H9 (cell line): ENCODE measurements around the gene ZGRF1. TPM values are rescaled to one million over a fixed set of nuclear protein-coding genes. Genes with fewer than 3 reads are reported as not detected.

Experiments used
- DNase-seq: peaks from one replicate; pipeline ENCODE4 v3.0.0-alpha.2; 2017
- H2AFZ ChIP-seq: one replicate; pipeline ENCODE4 v1.6.1; 2013; ENCODE audit warnings: mild to moderate bottlenecking, low read length, control low read depth, moderate library complexity
- H2AK5ac ChIP-seq: 2 replicates; pipeline ENCODE4 v1.6.1; 2013; ENCODE audit warnings: low read length, control low read depth, mixed read lengths; ENCODE audit not compliant: insufficient read length
- H2BK120ac ChIP-seq: one replicate; pipeline ENCODE4 v1.6.1; 2013; ENCODE audit warnings: low read depth, mild to moderate bottlenecking, low read length, control low read depth, inconsistent platforms; ENCODE audit not compliant: poor library complexity, severe bottlenecking
- H2BK12ac ChIP-seq: 2 replicates; pipeline ENCODE4 v1.6.1; 2013; ENCODE audit warnings: low read length, control low read depth, mixed read lengths, low read depth; ENCODE audit not compliant: insufficient read length
- H2BK15ac ChIP-seq: 2 replicates; pipeline ENCODE4 v1.6.1; 2013; ENCODE audit warnings: low read depth, low read length, control low read depth
- H2BK20ac ChIP-seq: one replicate; pipeline ENCODE4 v1.6.1; 2013; ENCODE audit warnings: low read depth, mild to moderate bottlenecking, low read length, control low read depth, inconsistent platforms; ENCODE audit not compliant: poor library complexity, severe bottlenecking
- H2BK5ac ChIP-seq: 2 replicates; pipeline ENCODE4 v1.6.1; 2013; ENCODE audit warnings: low read length, control low read depth, mixed read lengths; ENCODE audit not compliant: insufficient read length
- H3K14ac ChIP-seq: 2 replicates; pipeline ENCODE4 v1.6.1; 2013; ENCODE audit warnings: low read length, control low read depth; ENCODE audit not compliant: insufficient read depth
- H3K18ac ChIP-seq: 2 replicates; pipeline ENCODE4 v1.6.1; 2013; ENCODE audit warnings: low read depth, mild to moderate bottlenecking, mixed read lengths, low read length, control low read depth; ENCODE audit not compliant: insufficient read length
- H3K23ac ChIP-seq: 2 replicates; pipeline ENCODE4 v1.6.1; 2013; ENCODE audit warnings: low read length, control low read depth, mixed read lengths, low read depth; ENCODE audit not compliant: insufficient read length
- H3K23me2 ChIP-seq: 2 replicates; pipeline ENCODE4 v1.6.1; 2013; ENCODE audit warnings: low read depth, mild to moderate bottlenecking, mixed read lengths, low read length, control low read depth; ENCODE audit not compliant: insufficient read length, poor library complexity, severe bottlenecking
- H3K27ac ChIP-seq: 2 replicates; pipeline ENCODE4 v1.5.1; 2013; ENCODE audit warnings: low read length, control low read depth, mixed read lengths, low read depth; ENCODE audit not compliant: insufficient read length
- H3K27me3 ChIP-seq: 2 replicates; pipeline ENCODE4 v1.6.1; 2013; ENCODE audit warnings: low read length, control low read depth, inconsistent platforms; ENCODE audit not compliant: insufficient read depth
- H3K4ac ChIP-seq: 2 replicates; pipeline ENCODE4 v1.6.1; 2013; ENCODE audit warnings: low read depth, mild to moderate bottlenecking, control low read depth, inconsistent platforms, low read length, moderate library complexity
- H3K4me1 ChIP-seq: 2 replicates; pipeline ENCODE4 v1.6.1; 2013; ENCODE audit warnings: low read length, control low read depth, inconsistent platforms; ENCODE audit not compliant: insufficient read depth
- H3K4me2 ChIP-seq: 2 replicates; pipeline ENCODE4 v1.6.1; 2013; ENCODE audit warnings: low read length, control low read depth, mixed read lengths; ENCODE audit not compliant: insufficient read length, insufficient read depth
- H3K56ac ChIP-seq: 2 replicates; pipeline ENCODE4 v1.6.1; 2013; ENCODE audit warnings: low read depth, mild to moderate bottlenecking, mixed read lengths, low read length, control low read depth; ENCODE audit not compliant: insufficient read length
- H3K79me1 ChIP-seq: 2 replicates; pipeline ENCODE4 v1.6.1; 2013; ENCODE audit warnings: low read depth, mild to moderate bottlenecking, moderate library complexity, low read length, control low read depth, inconsistent platforms; ENCODE audit not compliant: insufficient read depth, poor library complexity, severe bottlenecking
- H3K79me2 ChIP-seq: 2 replicates; pipeline ENCODE4 v1.6.1; 2013; ENCODE audit warnings: low read length, control low read depth, inconsistent platforms; ENCODE audit not compliant: insufficient read depth
- H3K9ac ChIP-seq: 2 replicates; pipeline ENCODE4 v1.6.1; 2013; ENCODE audit warnings: low read length, control low read depth, mixed read lengths; ENCODE audit not compliant: insufficient read length; ENCODE audit errors: extremely low read depth
- H3K9me3 ChIP-seq: one replicate; pipeline ENCODE4 v1.6.1; 2013; ENCODE audit warnings: low read depth, low read length, inconsistent platforms; ENCODE audit not compliant: control insufficient read depth
- H3T11ph ChIP-seq: one replicate; pipeline ENCODE4 v1.6.1; 2013; ENCODE audit warnings: mild to moderate bottlenecking, low read length, control low read depth, inconsistent platforms
- H4K20me1 ChIP-seq: one replicate; pipeline ENCODE4 v1.6.1; 2013; ENCODE audit not compliant: control insufficient read depth, insufficient read length, insufficient read depth
- H4K5ac ChIP-seq: 2 replicates; pipeline ENCODE4 v1.6.1; 2013; ENCODE audit warnings: low read depth, mild to moderate bottlenecking, mixed read lengths, low read length, control low read depth; ENCODE audit not compliant: insufficient read length
- H4K8ac ChIP-seq: replicated peaks from 2 replicates; pipeline ENCODE4 v1.6.1; 2013; ENCODE audit warnings: low read length, control low read depth, mixed read lengths, low read depth; ENCODE audit not compliant: insufficient read length
- H4K91ac ChIP-seq: 2 replicates; pipeline ENCODE4 v1.6.1; 2013; ENCODE audit warnings: low read depth, mild to moderate bottlenecking, moderate library complexity, mixed read lengths, low read length, control low read depth; ENCODE audit not compliant: insufficient read length
- H3K27ac Mint-ChIP-seq, 3 experiments: 2 replicates in 2 of 3; 3 replicates in 1 of 3; pipeline ENCODE4 v1.8.0; 2020 to 2021; ENCODE audit warnings: mixed read lengths in 3 of 3, mild to moderate bottlenecking in 1 of 3, moderate library complexity in 1 of 3
- H3K27me3 Mint-ChIP-seq: 2 replicates; pipeline ENCODE4 v1.8.0; 2021; ENCODE audit warnings: low read depth, mild to moderate bottlenecking, moderate library complexity, mixed read lengths
- H3K36me3 Mint-ChIP-seq, 3 experiments: 2 replicates in 2 of 3; 3 replicates in 1 of 3; pipeline ENCODE4 v1.8.0; 2020 to 2021; ENCODE audit warnings: low read depth in 3 of 3, mixed read lengths in 3 of 3; ENCODE audit not compliant: insufficient read depth in 1 of 3
- H3K4me1 Mint-ChIP-seq, 2 experiments: 2 replicates each; pipeline ENCODE4 v1.8.0; 2020; ENCODE audit warnings: mixed read lengths in 2 of 2
- H3K4me3 Mint-ChIP-seq, 2 experiments: 2 replicates in 1 of 2; 3 replicates in 1 of 2; pipeline ENCODE4 v1.8.0; 2020 to 2021; ENCODE audit warnings: mild to moderate bottlenecking in 2 of 2, mixed read lengths in 2 of 2, moderate library complexity in 1 of 2
- H3K9me3 Mint-ChIP-seq, 2 experiments: 2 replicates in 1 of 2; 3 replicates in 1 of 2; pipeline ENCODE4 v1.8.0; 2020; ENCODE audit warnings: mild to moderate bottlenecking in 2 of 2, mixed read lengths in 2 of 2, moderate library complexity in 1 of 2
- CTCF ChIP-seq: fragments of 200-600 bp; sonication (generic); conservative IDR thresholded peaks from 3 replicates; pipeline ENCODE4 v1.8.0; 2021; ENCODE audit warnings: antibody characterized with exemption, mild to moderate bottlenecking
- WGBS: extraction: QIAGEN DNeasy Blood & Tissue Kit; methylation state at CpG from one replicate; pipeline ENCODE4 v1.1.7; 2013; ENCODE audit warnings: missing lambda C conversion rate, low lambda C conversion rate, mixed read lengths; ENCODE audit not compliant: insufficient read length; ENCODE audit errors: extremely low coverage; 5-methylcytosine and 5-hydroxymethylcytosine counted together
- total RNA-seq: library from RNA; stranded (reverse); gene quantifications from 2 replicates; pipeline ENCODE4 v1.2.1, GENCODE V29; 2021

Gene ZGRF1
- total RNA-seq, 1 experiment from 2014 or later: 38.3 TPM

- H4K5ac ChIP-seq: no peak overlapping the region
- no peak overlapping the region for H3K14ac ChIP-seq
- H3K23ac ChIP-seq: no peak overlapping the region
- H2BK5ac ChIP-seq: no peak overlapping the region
- H2BK15ac ChIP-seq: no peak overlapping the region
- no peaks in the 10 kb centered on the region for H3K27me3 ChIP-seq
- H3K4me1 Mint-ChIP-seq: no peaks in the 10 kb centered on the region
- no peak overlapping the region for H3K4me3 Mint-ChIP-seq
- no peaks in the 10 kb centered on the region for H3K23me2 ChIP-seq
- no peaks in the 10 kb centered on the region for H4K20me1 ChIP-seq
- H2BK20ac ChIP-seq: no peak overlapping the region
- no peak overlapping the region for H2AK5ac ChIP-seq
- H3K9me3 ChIP-seq: no peaks in the 10 kb centered on the region
- H3K27ac ChIP-seq: no peak overlapping the region
- WGBS: no CpG with 5 or more reads among the region's 2 CpGs
- no peak overlapping the region for H3K4ac ChIP-seq
- no peak overlapping the region for H2BK12ac ChIP-seq
- peak; percentile 38; the same call in 2 of the 3 replicates for TF ChIP-seq CTCF
- H2BK120ac ChIP-seq: no peak overlapping the region
- DNase-seq: no peak
- H3K9ac ChIP-seq: no peak overlapping the region
- no peak overlapping the region for H2AFZ ChIP-seq
- H3T11ph ChIP-seq: no peak overlapping the region
- no peaks in the 10 kb centered on the region for H3K27me3 Mint-ChIP-seq
- H3K4me1 ChIP-seq: no peaks in the 10 kb centered on the region
- no peaks in the 10 kb centered on the region for H3K79me1 ChIP-seq
- H3K4me2 ChIP-seq: no peak overlapping the region
- no peak overlapping the region for H3K56ac ChIP-seq
- no peaks in the 10 kb centered on the region for H3K79me2 ChIP-seq
- H3K36me3 Mint-ChIP-seq: peaks cover 29 to 62% (median 52%) of the 10 kb centered on the region in 3 experiments
- no peak overlapping the region for H3K18ac ChIP-seq
- no peaks in the 10 kb centered on the region for H3K9me3 Mint-ChIP-seq
- no peak overlapping the region for H3K27ac Mint-ChIP-seq
- no peak overlapping the region for H4K91ac ChIP-seq
- no peak overlapping the region for H4K8ac ChIP-seq
Measured at GRCh38 chr4:112585977-112586736, 50.6 kb downstream of the ZGRF1 start.
